GM23248 (cell line): ENCODE data around the gene ZNF69. TPM values are rescaled to one million over a fixed set of nuclear protein-coding genes. Genes with fewer than 3 reads are reported as not detected.
A peak's percentile ranks its signal among the peaks of the same experiment; 100 is the strongest.
"Not testable (repeated sequence)": the region's sequence is repeated elsewhere in the genome, so short reads cannot be mapped to it uniquely, and the experiment has no call there.

ENCODE experiments used
- DNase-seq: peaks from one replicate; pipeline ENCODE4 v3.0.0-alpha.2; 2015
- H2AFZ ChIP-seq: fragments of 200-600 bp; sonication (generic); 2 replicates; pipeline ENCODE4 v1.6.1; 2016; ENCODE audit warnings: antibody characterized with exemption
- H3F3A ChIP-seq: fragments of 200-600 bp; sonication (generic); 2 replicates; pipeline ENCODE4 v1.6.1; 2016; ENCODE audit warnings: mild to moderate bottlenecking, antibody characterized with exemption, mixed run types; ENCODE audit not compliant: insufficient read depth
- H3K27ac ChIP-seq: fragments of 200-600 bp; sonication (generic); 2 replicates; pipeline ENCODE4 v1.5.1; 2016; ENCODE audit warnings: mild to moderate bottlenecking
- H3K27me3 ChIP-seq: fragments of 200-600 bp; sonication (generic); replicated peaks from 2 replicates; pipeline ENCODE4 v1.6.1; 2016; ENCODE audit warnings: mild to moderate bottlenecking; ENCODE audit not compliant: insufficient read depth
- H3K36me3 ChIP-seq: fragments of 200-600 bp; sonication (generic); 2 replicates; pipeline ENCODE4 v1.6.1; 2016; ENCODE audit warnings: low read depth, mild to moderate bottlenecking
- H3K4me1 ChIP-seq: fragments of 200-600 bp; sonication (generic); 2 replicates; pipeline ENCODE4 v1.6.1; 2016; ENCODE audit warnings: mild to moderate bottlenecking; ENCODE audit not compliant: insufficient read depth
- H3K4me2 ChIP-seq: fragments of 200-600 bp; sonication (generic); one replicate; pipeline ENCODE4 v1.6.1; 2016; ENCODE audit warnings: mild to moderate bottlenecking; ENCODE audit not compliant: unreplicated experiment
- H3K4me3 ChIP-seq: fragments of 200-600 bp; sonication (generic); 2 replicates; pipeline ENCODE4 v1.5.1; 2016; ENCODE audit warnings: mild to moderate bottlenecking
- H3K79me2 ChIP-seq: fragments of 200-600 bp; sonication (generic); 2 replicates; pipeline ENCODE4 v1.6.1; 2016; ENCODE audit warnings: mild to moderate bottlenecking; ENCODE audit not compliant: insufficient read depth
- H3K9ac ChIP-seq: fragments of 200-600 bp; sonication (generic); 2 replicates; pipeline ENCODE4 v1.6.1; 2016; ENCODE audit warnings: mild to moderate bottlenecking
- H3K9me2 ChIP-seq: fragments of 200-600 bp; sonication (generic); 2 replicates; pipeline ENCODE4 v1.6.1; 2016; ENCODE audit warnings: mixed run types, mild to moderate bottlenecking, moderate library complexity; ENCODE audit not compliant: insufficient read depth
- H3K9me3 ChIP-seq: fragments of 200-600 bp; sonication (generic); one replicate; pipeline ENCODE4 v1.6.1; 2017; ENCODE audit warnings: low read depth
- H4K20me1 ChIP-seq: fragments of 200-600 bp; sonication (generic); 2 replicates; pipeline ENCODE4 v1.6.0; 2016; ENCODE audit not compliant: insufficient read depth
- EZH2 ChIP-seq: fragments of 200-600 bp; sonication (generic); IDR thresholded peaks from 2 replicates; pipeline ENCODE4 v1.6.1; 2018; ENCODE audit warnings: antibody characterized with exemption, mild to moderate bottlenecking; ENCODE audit not compliant: insufficient read depth, poor library complexity, severe bottlenecking
- EZH2phosphoT487 ChIP-seq: fragments of 200-600 bp; sonication (generic); IDR thresholded peaks from 2 replicates; pipeline ENCODE4 v1.6.1; 2018; ENCODE audit warnings: antibody characterized with exemption, moderate library complexity, mild to moderate bottlenecking, low read depth; ENCODE audit not compliant: insufficient read depth
- WGBS, 2 experiments: methylation state at CpG; one replicate each; pipeline ENCODE4 v1.1.6; 2015 to 2017; ENCODE audit warnings: low lambda C conversion rate in 2 of 2, low coverage in 1 of 2; ENCODE audit errors: missing lambda C conversion rate in 2 of 2; 5-methylcytosine and 5-hydroxymethylcytosine counted together
- in situ Hi-C: fragments of 300-500 bp; cut with MboI; formaldehyde crosslinking; loops from 2 replicates; pipeline ENCODE4 v1.15.0; 2020
- polyA plus RNA-seq: library from polyadenylated mRNA; unstranded; fragments of >200 nt; fragmentation: Nextera tagmentation; extraction: Ambion mirVana; gene quantifications from 2 replicates; pipeline ENCODE4 v1.2.1, GENCODE V29; 2016
- total RNA-seq: library from RNA; depleted of rRNA; stranded (reverse); fragments of >200 nt; shearing (Covaris generic); gene quantifications from 2 replicates; pipeline ENCODE4 v1.2.3, GENCODE V29; 2014

The ZNF69 gene
- total and polyA plus RNA-seq, 2 experiments from 2014 or later = 5.3 to 6.8 TPM

DNA sequence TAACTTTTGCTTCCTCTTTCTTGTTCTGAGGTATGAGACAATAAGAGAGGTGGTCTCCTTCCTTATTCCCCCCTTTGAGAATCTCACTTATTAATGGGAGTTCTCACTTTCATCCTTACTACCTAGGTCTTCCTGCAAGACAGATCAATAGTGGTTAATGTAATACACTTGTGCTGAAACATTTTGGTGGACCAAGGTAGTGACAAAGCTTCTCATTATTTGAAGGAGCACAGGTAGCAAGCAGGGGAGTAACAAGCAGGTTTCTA is 55.2 kb downstream of the ZNF69 start:
- Histone ChIP-seq H2AFZ (no peak overlapping the region), H3K27ac (no peak overlapping the region), H3K9me3 (peaks cover 4% of the 10 kb centered on the region), H3K27me3 (no peaks in the 10 kb centered on the region), H3K79me2 (peaks cover 79% of the 10 kb centered on the region), H3K9me2 (no peaks in the 10 kb centered on the region), H3K9ac (no peak overlapping the region), H4K20me1 (no peaks in the 10 kb centered on the region; the same call in 1 of the 2 replicates), H3K4me3 (no peak overlapping the region), H3K36me3 (peaks cover 29% of the 10 kb centered on the region), H3F3A (no peaks in the 10 kb centered on the region), H3K4me1 (no peaks in the 10 kb centered on the region), H3K4me2 (no peak overlapping the region)
- in situ Hi-C loops = no loop called here
- DNase-seq = no peak
- TF ChIP-seq EZH2 (no peak), EZH2phosphoT487 (no peak)

DNA sequence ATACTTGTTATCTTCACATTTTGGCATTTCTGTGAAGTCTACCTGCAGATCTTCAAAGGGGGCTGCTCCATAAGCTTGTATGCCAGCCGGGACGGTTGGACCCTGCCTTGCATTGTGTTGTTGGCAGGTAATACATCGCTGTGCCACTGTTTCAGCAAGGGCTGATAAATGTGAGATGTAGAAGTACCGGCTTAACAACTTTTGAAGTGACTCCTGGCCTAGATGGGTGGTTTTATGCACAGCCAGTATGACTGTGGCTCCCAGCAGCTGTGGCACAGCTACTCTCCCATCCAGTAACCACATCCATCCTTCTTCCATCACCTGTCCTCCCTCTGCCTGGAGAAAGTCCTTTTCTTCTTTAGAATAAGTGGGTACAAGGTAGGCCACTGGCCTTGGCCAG is 57.1 kb downstream of the ZNF69 start:
- Histone ChIP-seq H4K20me1 (no peaks in the 10 kb centered on the region), H3K9ac (no peak overlapping the region), H3K9me3 (peaks cover 11% of the 10 kb centered on the region), H3K36me3 (peaks cover 45% of the 10 kb centered on the region), H3K27me3 (no peaks in the 10 kb centered on the region), H3K4me3 (no peak overlapping the region), H2AFZ (no peak overlapping the region), H3K4me2 (no peak overlapping the region), H3K79me2 (peaks cover 63% of the 10 kb centered on the region), H3K27ac (no peak overlapping the region), H3F3A (peaks cover 16% of the 10 kb centered on the region), H3K4me1 (no peaks in the 10 kb centered on the region), H3K9me2 (no peaks in the 10 kb centered on the region)
- 96 to 98% methylated on average over 4 of the region's 4 CpGs for WGBS, 2 experiments
- DNase-seq = no peak
- TF ChIP-seq EZH2 (no peak), EZH2phosphoT487 (no peak)
- in situ Hi-C loops = no loop called here

DNA sequence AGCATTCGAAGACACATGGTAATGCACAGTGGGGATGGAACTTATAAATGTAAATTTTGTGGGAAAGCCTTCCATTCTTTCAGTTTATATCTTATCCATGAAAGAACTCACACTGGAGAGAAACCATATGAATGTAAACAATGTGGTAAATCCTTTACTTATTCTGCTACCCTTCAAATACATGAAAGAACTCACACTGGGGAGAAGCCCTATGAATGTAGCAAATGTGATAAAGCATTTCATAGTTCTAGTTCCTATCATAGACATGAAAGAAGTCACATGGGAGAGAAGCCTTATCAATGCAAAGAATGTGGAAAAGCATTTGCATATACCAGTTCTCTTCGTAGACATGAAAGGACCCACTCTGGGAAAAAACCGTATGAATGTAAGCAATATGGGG is 61.1 kb downstream of the ZNF69 start:
- H3K4me2 ChIP-seq = no peak overlapping the region
- H3K4me3 ChIP-seq = no peak overlapping the region

DNA sequence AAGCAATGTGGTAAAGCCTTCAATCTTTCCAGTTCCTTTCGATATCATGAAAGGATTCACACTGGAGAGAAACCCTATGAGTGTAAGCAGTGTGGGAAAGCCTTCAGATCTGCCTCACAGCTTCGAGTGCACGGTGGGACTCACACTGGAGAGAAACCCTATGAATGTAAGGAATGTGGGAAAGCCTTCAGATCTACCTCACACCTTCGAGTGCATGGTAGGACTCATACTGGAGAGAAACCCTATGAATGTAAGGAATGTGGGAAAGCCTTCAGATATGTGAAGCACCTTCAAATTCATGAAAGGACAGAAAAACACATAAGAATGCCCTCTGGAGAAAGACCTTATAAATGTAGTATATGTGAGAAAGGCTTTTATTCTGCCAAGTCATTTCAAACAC is 61.6 kb downstream of the ZNF69 start:
- H3F3A ChIP-seq = peaks cover 23% of the 10 kb centered on the region
- WGBS, 2 experiments = 98 to 99% methylated on average over 4 of the region's 4 CpGs
- no peak overlapping the region for H3K4me3 ChIP-seq
- H3K9ac ChIP-seq = no peak overlapping the region
- H3K9me2 ChIP-seq = no peaks in the 10 kb centered on the region
- H3K79me2 ChIP-seq = peaks cover 22% of the 10 kb centered on the region
- H3K4me1 ChIP-seq = no peaks in the 10 kb centered on the region
- TF ChIP-seq EZH2phosphoT487 = no peak
- TF ChIP-seq EZH2 = no peak
- no peak overlapping the region for H3K4me2 ChIP-seq
- H4K20me1 ChIP-seq = no peaks in the 10 kb centered on the region
- no peaks in the 10 kb centered on the region for H3K27me3 ChIP-seq
- H3K9me3 ChIP-seq = peaks cover 16% of the 10 kb centered on the region
- in situ Hi-C loops = no loop called here
- H2AFZ ChIP-seq = no peak overlapping the region
- no peak overlapping the region for H3K27ac ChIP-seq
- H3K36me3 ChIP-seq = peaks cover 64% of the 10 kb centered on the region
- peak; percentile 15 for DNase-seq

More for the DNA sequence above, 61.1 kb downstream of the ZNF69 start:
- Histone ChIP-seq H3K27ac (no peak overlapping the region), H3K27me3 (no peaks in the 10 kb centered on the region), H3K79me2 (peaks cover 28% of the 10 kb centered on the region), H4K20me1 (no peaks in the 10 kb centered on the region), H3K9me3 (peaks cover 16% of the 10 kb centered on the region), H3F3A (peaks cover 23% of the 10 kb centered on the region), H3K4me1 (no peaks in the 10 kb centered on the region), H3K9me2 (no peaks in the 10 kb centered on the region), H2AFZ (no peak overlapping the region), H3K36me3 (peaks cover 64% of the 10 kb centered on the region), H3K9ac (no peak overlapping the region)
- in situ Hi-C loops = no loop called here
- TF ChIP-seq EZH2phosphoT487 = no peak
- no peak for TF ChIP-seq EZH2
- 94 to 98% methylated on average over 3 of the region's 3 CpGs for WGBS, 2 experiments
- no peak for DNase-seq

DNA sequence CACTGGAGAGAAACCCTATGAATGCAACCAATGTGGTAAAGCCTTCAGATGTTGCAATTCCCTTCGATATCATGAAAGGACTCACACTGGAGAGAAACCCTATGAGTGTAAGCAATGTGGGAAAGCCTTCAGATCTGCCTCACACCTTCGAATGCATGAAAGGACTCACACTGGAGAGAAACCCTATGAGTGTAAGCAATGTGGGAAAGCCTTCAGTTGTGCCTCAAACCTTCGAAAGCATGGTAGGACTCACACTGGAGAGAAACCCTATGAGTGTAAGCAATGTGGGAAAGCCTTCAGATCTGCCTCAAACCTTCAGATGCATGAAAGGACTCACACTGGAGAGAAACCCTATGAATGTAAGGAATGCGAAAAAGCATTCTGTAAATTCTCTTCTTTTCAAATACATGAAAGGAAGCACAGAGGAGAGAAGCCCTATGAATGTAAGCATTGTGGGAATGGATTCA is 62.1 kb downstream of the ZNF69 start:
- Histone ChIP-seq H3K79me2 (peaks cover 18% of the 10 kb centered on the region), H3F3A (peaks cover 23% of the 10 kb centered on the region), H3K9me3 (peaks cover 16% of the 10 kb centered on the region), H3K36me3 (peaks cover 64% of the 10 kb centered on the region)
- in situ Hi-C loops, DNase-seq, H3K9ac ChIP-seq, H3K27me3 ChIP-seq, H3K4me2 ChIP-seq, H3K4me1 ChIP-seq, H3K9me2 ChIP-seq, H2AFZ ChIP-seq, H4K20me1 ChIP-seq, H3K4me3 ChIP-seq, H3K27ac ChIP-seq: not testable (repeated sequence)
- 96 to 98% methylated on average over 4 of the region's 4 CpGs for WGBS, 2 experiments
